IMR-90 (cell line): Measurements from ENCODE around the gene PIN1. TPM values are rescaled to one million over a fixed set of nuclear protein-coding genes. Genes with fewer than 3 reads are reported as not detected.
"Not testable (repeated sequence)": the region's sequence is repeated elsewhere in the genome, so short reads cannot be mapped to it uniquely, and the experiment has no call there.

Experiments
- ATAC-seq: fragments of 200-7000 bp; cut with Tn5 transposase; 2 replicates; pipeline ENCODE4 v1.9.1; 2020; ENCODE audit warnings: low read depth, mild to moderate bottlenecking, moderate library complexity
- BruUV-seq: library from RNA; stranded (reverse); fragments of 400-500 nt; replicated peaks from 2 replicates; lab custom pipeline; 2021; lab: Mats Ljungman, UMichigan
- CTCF ChIA-PET: fragments of 300-600 bp; formaldehyde crosslinking; extraction: SDS; loops from one replicate; lab custom pipeline; 2021; ENCODE audit warnings: antibody characterized with exemption; lab: Yijun Ruan, JAX
- POLR2A ChIA-PET: fragments of 300-600 bp; sonication (Branson Sonifier 250); formaldehyde crosslinking; loops from one replicate; lab custom pipeline; 2022; ENCODE audit warnings: antibody characterized with exemption; ENCODE audit not compliant: unreplicated experiment; lab: Charles Lee
- DNase-seq: peaks from one replicate; pipeline ENCODE4 v3.0.0; 2013
- H2AFZ ChIP-seq: replicated peaks from 2 replicates; pipeline ENCODE3; 2013; ENCODE audit warnings: low read length, mild to moderate bottlenecking; ENCODE audit not compliant: poor library complexity
- H2AK5ac ChIP-seq: 2 replicates; pipeline ENCODE4 v1.6.1; 2013; ENCODE audit warnings: low read depth, low read length, inconsistent platforms
- H2AK9ac ChIP-seq: replicated peaks from 2 replicates; pipeline ENCODE3; 2013; ENCODE audit warnings: mild to moderate bottlenecking, low read depth, low read length, moderate library complexity; ENCODE audit not compliant: poor library complexity
- H2BK120ac ChIP-seq: 2 replicates; pipeline ENCODE4 v1.6.1; 2013; ENCODE audit warnings: low read depth, low read length, inconsistent platforms
- H2BK15ac ChIP-seq: 3 replicates; pipeline ENCODE4 v1.6.1; 2013; ENCODE audit warnings: low read depth, low read length, inconsistent platforms
- H2BK20ac ChIP-seq: 2 replicates; pipeline ENCODE4 v1.6.1; 2013; ENCODE audit warnings: low read depth, mild to moderate bottlenecking, inconsistent platforms, low read length, moderate library complexity
- H2BK5ac ChIP-seq: 2 replicates; pipeline ENCODE4 v1.6.1; 2013; ENCODE audit warnings: mild to moderate bottlenecking, low read depth, low read length, inconsistent platforms; ENCODE audit not compliant: poor library complexity, severe bottlenecking
- H3K14ac ChIP-seq: replicated peaks from 2 replicates; pipeline ENCODE4 v1.6.1; 2013; ENCODE audit warnings: low read depth, low read length, inconsistent platforms
- H3K18ac ChIP-seq: 2 replicates; pipeline ENCODE4 v1.6.1; 2013; ENCODE audit warnings: low read depth, low read length, control low read depth
- H3K23ac ChIP-seq: 2 replicates; pipeline ENCODE4 v1.6.1; 2013; ENCODE audit warnings: low read depth, low read length, inconsistent platforms
- H3K27ac ChIP-seq: 2 replicates; pipeline ENCODE4 v1.5.1; 2013; ENCODE audit warnings: mild to moderate bottlenecking, control low read depth, low read length; ENCODE audit not compliant: insufficient read depth
- H3K27me3 ChIP-seq: 2 replicates; pipeline ENCODE4 v1.6.1; 2013; ENCODE audit warnings: low read length; ENCODE audit not compliant: control insufficient read depth, insufficient read depth
- H3K36me3 ChIP-seq: 2 replicates; pipeline ENCODE4 v1.6.1; 2013; ENCODE audit warnings: low read length, mixed read lengths; ENCODE audit not compliant: control insufficient read depth, insufficient read depth
- H3K4ac ChIP-seq: 2 replicates; pipeline ENCODE4 v1.6.1; 2013; ENCODE audit warnings: low read depth, low read length, inconsistent platforms
- H3K4me1 ChIP-seq: 2 replicates; pipeline ENCODE4 v1.6.1; 2013; ENCODE audit warnings: low read length, mixed read lengths; ENCODE audit not compliant: control insufficient read depth, insufficient read depth
- H3K4me2 ChIP-seq: 2 replicates; pipeline ENCODE4 v1.6.1; 2013; ENCODE audit warnings: low read depth, mild to moderate bottlenecking, control low read depth, low read length, moderate library complexity
- H3K4me3 ChIP-seq: 2 replicates; pipeline ENCODE4 v1.5.1; 2013; ENCODE audit warnings: low read depth, mild to moderate bottlenecking, control low read depth, low read length, moderate library complexity; ENCODE audit not compliant: insufficient read depth
- H3K56ac ChIP-seq: 2 replicates; pipeline ENCODE4 v1.6.1; 2013; ENCODE audit warnings: low read length, inconsistent platforms; ENCODE audit not compliant: insufficient read depth; ENCODE audit errors: extremely low read depth
- H3K79me1 ChIP-seq, 2 experiments: 2 replicates each; pipeline ENCODE4 v1.6.1; 2013; ENCODE audit warnings: low read length in 2 of 2, inconsistent platforms in 1 of 2, low read depth in 1 of 2
- H3K9ac ChIP-seq: 2 replicates; pipeline ENCODE4 v1.6.1; 2013; ENCODE audit warnings: low read depth, low read length, control low read depth
- H3K9me1 ChIP-seq: 2 replicates; pipeline ENCODE4 v1.6.1; 2013; ENCODE audit warnings: low read length, inconsistent platforms; ENCODE audit not compliant: insufficient read depth
- H3K9me3 ChIP-seq: 2 replicates; pipeline ENCODE4 v1.6.1; 2013; ENCODE audit warnings: low read length; ENCODE audit not compliant: control insufficient read depth, insufficient read depth
- H4K20me1 ChIP-seq: 2 replicates; pipeline ENCODE4 v1.6.1; 2013; ENCODE audit warnings: low read length, inconsistent platforms; ENCODE audit not compliant: insufficient read depth
- H4K5ac ChIP-seq: 2 replicates; pipeline ENCODE4 v1.6.1; 2013; ENCODE audit warnings: mild to moderate bottlenecking, low read depth, low read length, control low read depth
- H4K8ac ChIP-seq, 2 experiments: 2 replicates each; pipeline ENCODE4 v1.6.1; 2013; ENCODE audit warnings: low read depth in 2 of 2, low read length in 2 of 2, control low read depth in 1 of 2, inconsistent platforms in 1 of 2
- H4K91ac ChIP-seq: 2 replicates; pipeline ENCODE4 v1.6.1; 2013; ENCODE audit warnings: low read depth, low read length, inconsistent platforms; ENCODE audit not compliant: insufficient read depth
- WGBS, 2 experiments: methylation state at CpG; one replicate each; pipeline versions ENCODE4 v1.1.5 to v1.1.7; 2013; ENCODE audit warnings: missing lambda C conversion rate in 2 of 2; ENCODE audit not compliant: insufficient read length in 1 of 2; ENCODE audit errors: extremely low coverage in 2 of 2; 5-methylcytosine and 5-hydroxymethylcytosine counted together
- dilution Hi-C: fragments of 300-500 bp; cut with HindIII; formaldehyde crosslinking; loops from one replicate; pipeline ENCODE4 v1.14.3; 2018; ENCODE audit warnings: low sequenced_read_pairs; ENCODE audit not compliant: unreplicated experiment
- in situ Hi-C: fragments of 300-500 bp; cut with MboI; formaldehyde crosslinking; loops from 3 replicates; pipeline ENCODE4 v1.14.3; 2019; ENCODE audit warnings: low sequenced_read_pairs, inconsistent platforms, mixed read lengths
- intact Hi-C: fragments of 100-400 bp; cut with micrococcal nuclease; formaldehyde crosslinking; loops from 2 replicates; pipeline ENCODE4 v1.10.0; 2022
- polyA plus RNA-seq, 3 experiments: library from polyadenylated mRNA; depleted of rRNA; stranded (reverse); fragments of >200 nt; gene quantifications; 2 replicates each; pipeline ENCODE4 v1.2.3, GENCODE V29; 2012; ENCODE audit warnings: low replicate concordance in 1 of 3
- total RNA-seq: library from RNA; depleted of rRNA; stranded (reverse); fragments of >200 nt; gene quantifications from 2 replicates; pipeline ENCODE4 v1.2.3, GENCODE V29; 2012

PIN1 gene
- total and polyA plus RNA-seq, 2 of the 4 experiments (the other 2 are of a cell fraction): 76.0 to 105 TPM

DNA sequence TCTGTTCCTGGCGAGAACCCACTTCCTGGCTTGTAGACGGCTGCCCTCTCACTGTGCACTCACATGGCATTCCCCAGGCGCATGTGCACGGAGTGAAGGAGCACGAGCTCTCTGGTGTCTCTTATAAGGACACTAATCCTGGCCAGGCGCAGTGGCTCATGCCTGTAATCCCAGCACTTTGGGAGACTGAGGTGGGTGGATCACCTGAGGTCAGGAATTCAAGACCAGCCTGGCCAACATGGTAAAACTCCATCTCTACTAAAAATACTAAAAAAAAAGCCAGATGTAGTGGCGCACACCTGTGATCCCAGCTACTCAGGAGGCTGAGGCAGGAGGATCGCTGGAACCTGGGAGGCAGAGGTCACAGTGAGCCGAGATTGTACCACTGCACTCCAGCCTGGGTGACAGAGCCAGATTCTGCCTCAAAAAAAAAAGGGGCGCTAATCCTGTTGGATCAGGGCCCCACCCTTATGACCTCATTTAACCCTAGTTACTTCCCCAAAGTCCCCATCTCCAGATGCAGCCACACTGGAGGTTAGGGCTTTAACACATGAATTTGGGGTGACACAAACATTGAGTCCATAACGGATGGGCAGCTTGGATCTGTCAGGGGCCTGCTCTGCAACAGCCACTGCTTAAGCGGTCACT is 8.6 kb downstream of the PIN1 start:
- POLR2A ChIA-PET, H3K4me1 ChIP-seq, H2BK15ac ChIP-seq, H3K4ac ChIP-seq, H3K27me3 ChIP-seq, dilution Hi-C loops, H3K18ac ChIP-seq, H3K56ac ChIP-seq, H3K27ac ChIP-seq, H2AFZ ChIP-seq, in situ Hi-C loops, H3K9ac ChIP-seq, H3K14ac ChIP-seq, H4K91ac ChIP-seq, H2BK20ac ChIP-seq, H2BK5ac ChIP-seq, H2BK120ac ChIP-seq, H3K23ac ChIP-seq, intact Hi-C loops, ATAC-seq, BruUV-seq, H2AK9ac ChIP-seq, H3K4me3 ChIP-seq, H3K9me1 ChIP-seq, H2AK5ac ChIP-seq, H4K5ac ChIP-seq, H4K8ac ChIP-seq, H3K9me3 ChIP-seq, DNase-seq, H3K4me2 ChIP-seq, CTCF ChIA-PET: not testable (repeated sequence)
- Histone ChIP-seq H3K36me3 (peaks cover 59% of the 10 kb centered on the region), H4K20me1 (peaks cover 20% of the 10 kb centered on the region), H3K79me1 (peaks cover 22 to 75% of the 10 kb centered on the region in 2 experiments)
- WGBS, 2 experiments: 100% methylated on average over 1 of the region's 12 CpGs; no CpG with 5 or more reads in 1 of the 2 experiments
